ENCODE results near the gene ERFL.

The ERFL gene

GRCh38 chr19:41928754-41929535 is 696 bp upstream of the ERFL start (continued):
- no peak for TF ChIP-seq ZNF354C (tag by site-specific recombination; IDR thresholded peaks at IDR 0.05; ENCODE audit: borderline replicate concordance, low read depth)
- no peak for TF ChIP-seq HOXD13 (CRISPR knock-in tag; IDR thresholded peaks at IDR 0.05; ENCODE audit: borderline replicate concordance)
- peak; percentile 65; the same call in 1 of the 2 replicates for TF ChIP-seq ZBTB10 (tag by site-specific recombination; IDR thresholded peaks at IDR 0.05)
- TF ChIP-seq ZNF837 (tag by site-specific recombination; IDR thresholded peaks at IDR 0.05): no peak
- TF ChIP-seq ZNF792 (tag by site-specific recombination; IDR thresholded peaks at IDR 0.05): peak; percentile 84; the same call in 1 of the 2 replicates
- TF ChIP-seq GLI2 (tag by site-specific recombination; IDR thresholded peaks at IDR 0.05; ENCODE audit: borderline replicate concordance, low read depth): no peak
- TF ChIP-seq ZNF155 (tag by site-specific recombination; IDR thresholded peaks at IDR 0.05): 0 out of 2 replicates have a peak, but pooled peaks have one; percentile 24
- TF ChIP-seq ZNF514 (tag by site-specific recombination; IDR thresholded peaks at IDR 0.05): no peak
- peak; percentile 45 for TF ChIP-seq ZBTB26 (tag by site-specific recombination; optimal IDR thresholded peaks at IDR 0.05)
- no peak for TF ChIP-seq MYNN (tag by site-specific recombination; IDR thresholded peaks at IDR 0.05; ENCODE audit: borderline replicate concordance)
- TF ChIP-seq ZNF555 (tag by site-specific recombination; conservative IDR thresholded peaks at IDR 0.05): no peak
- TF ChIP-seq ZNF221 (tag by site-specific recombination; IDR thresholded peaks at IDR 0.05; ENCODE audit: borderline replicate concordance): no peak
- no peak for TF ChIP-seq MZF1 (tag by site-specific recombination; IDR thresholded peaks at IDR 0.05; ENCODE audit: borderline replicate concordance)
- no peak for TF ChIP-seq MEIS1 (CRISPR knock-in tag; IDR thresholded peaks at IDR 0.05; ENCODE audit: borderline replicate concordance)
- TF ChIP-seq ZNF692 (tag by site-specific recombination; IDR thresholded peaks at IDR 0.05): no peak
- no peak for TF ChIP-seq ZNF292 (tag by site-specific recombination; IDR thresholded peaks at IDR 0.05; ENCODE audit: borderline replicate concordance, low read depth)
- TF ChIP-seq ZSCAN30 (tag by site-specific recombination; IDR thresholded peaks at IDR 0.05): no peak
- TF ChIP-seq ZSCAN4 (tag by site-specific recombination; IDR thresholded peaks at IDR 0.05): peak; percentile 90
- TF ChIP-seq BCL6B (tag by site-specific recombination; IDR thresholded peaks at IDR 0.05): 0 out of 2 replicates have a peak, but pooled peaks have one; percentile 25
- TF ChIP-seq ZFHX2 (tag by site-specific recombination; conservative IDR thresholded peaks at IDR 0.05): peak; percentile 93
- TF ChIP-seq ZNF645 (tag by site-specific recombination; IDR thresholded peaks at IDR 0.05): 0 out of 2 replicates have a peak, but pooled peaks have one; percentile 27
- TF ChIP-seq ZBTB48 (tag by site-specific recombination; IDR thresholded peaks at IDR 0.05): peak; percentile 74; the same call in 1 of the 2 replicates
- no peak for TF ChIP-seq ZNF121 (tag by site-specific recombination; IDR thresholded peaks at IDR 0.05)
- no peak for TF ChIP-seq ZBTB21 (tag by site-specific recombination; IDR thresholded peaks at IDR 0.05)
- no peak for TF ChIP-seq ZBTB44 (tag by site-specific recombination; IDR thresholded peaks at IDR 0.05)
